ENCODE measurements around the gene TOP1. TPM values are rescaled to one million over a fixed set of nuclear protein-coding genes. Genes with fewer than 3 reads are reported as not detected.

Gene TOP1
- total RNA-seq, 4 donors from 2014 or later, result 27.6 to 70.6 (median 40.4) TPM

DNA sequence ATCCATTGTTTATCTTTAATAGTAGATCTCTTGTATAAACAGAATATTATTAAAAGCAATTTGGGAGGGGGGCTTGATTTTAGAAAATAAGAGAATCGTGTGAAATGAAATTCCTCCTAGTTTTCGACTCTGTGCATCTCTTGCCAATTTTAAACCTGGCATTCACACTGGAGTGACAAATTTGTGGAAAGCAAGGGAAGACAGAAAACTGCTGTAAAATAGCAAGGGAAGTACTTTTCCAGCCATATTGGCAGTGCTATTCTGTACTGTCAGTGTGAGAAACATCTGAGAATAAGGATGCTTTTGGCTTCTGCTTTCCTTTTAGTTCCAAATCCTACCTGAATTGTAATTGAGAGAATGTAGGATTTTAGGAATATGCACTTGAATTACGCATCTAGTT lies 40.2 kb downstream of the TOP1 start:
- no peak for ATAC-seq (ENCODE audit: low FRiP score)
- TF ChIP-seq, protein P1, sequence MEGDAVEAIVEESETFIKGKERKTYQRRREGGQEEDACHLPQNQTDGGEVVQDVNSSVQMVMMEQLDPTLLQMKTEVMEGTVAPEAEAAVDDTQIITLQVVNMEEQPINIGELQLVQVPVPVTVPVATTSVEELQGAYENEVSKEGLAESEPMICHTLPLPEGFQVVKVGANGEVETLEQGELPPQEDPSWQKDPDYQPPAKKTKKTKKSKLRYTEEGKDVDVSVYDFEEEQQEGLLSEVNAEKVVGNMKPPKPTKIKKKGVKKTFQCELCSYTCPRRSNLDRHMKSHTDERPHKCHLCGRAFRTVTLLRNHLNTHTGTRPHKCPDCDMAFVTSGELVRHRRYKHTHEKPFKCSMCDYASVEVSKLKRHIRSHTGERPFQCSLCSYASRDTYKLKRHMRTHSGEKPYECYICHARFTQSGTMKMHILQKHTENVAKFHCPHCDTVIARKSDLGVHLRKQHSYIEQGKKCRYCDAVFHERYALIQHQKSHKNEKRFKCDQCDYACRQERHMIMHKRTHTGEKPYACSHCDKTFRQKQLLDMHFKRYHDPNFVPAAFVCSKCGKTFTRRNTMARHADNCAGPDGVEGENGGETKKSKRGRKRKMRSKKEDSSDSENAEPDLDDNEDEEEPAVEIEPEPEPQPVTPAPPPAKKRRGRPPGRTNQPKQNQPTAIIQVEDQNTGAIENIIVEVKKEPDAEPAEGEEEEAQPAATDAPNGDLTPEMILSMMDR (IDR thresholded peaks at IDR 0.05), result no peak

DNA sequence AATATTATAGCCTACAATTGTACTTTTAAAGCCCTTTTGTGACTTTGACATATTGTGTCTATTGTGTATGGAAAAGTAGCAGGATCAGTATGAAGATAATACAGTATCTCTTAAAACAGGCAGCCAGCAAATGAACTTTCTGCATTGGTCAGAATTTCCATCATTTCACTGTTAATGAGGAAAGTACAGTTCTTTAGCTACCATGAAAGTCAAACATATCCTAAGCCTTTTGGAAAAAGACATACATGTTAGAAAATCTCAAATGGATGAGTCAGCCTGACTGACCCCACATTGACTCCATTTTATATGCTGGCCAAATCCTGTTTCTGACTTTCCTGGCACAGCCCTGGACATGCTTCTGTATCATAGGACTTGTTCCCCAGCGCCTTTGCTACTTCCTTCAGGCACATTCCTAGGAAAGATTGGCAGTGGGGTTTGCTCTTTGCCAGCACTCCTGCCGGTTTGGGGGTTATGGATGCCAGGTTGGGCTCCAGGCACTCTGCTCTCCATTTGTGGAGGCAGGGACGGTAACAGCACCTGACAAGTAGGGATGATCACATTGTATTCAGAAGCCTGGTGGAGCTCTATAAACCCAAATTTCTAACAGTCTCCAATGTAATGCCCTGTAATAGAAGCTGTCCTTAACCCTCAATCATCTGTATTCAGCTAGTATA lies 43.7 kb downstream of the TOP1 start:
- no peak for DNase-seq (ENCODE audit: low spot score)
- TF ChIP-seq, protein P1 (IDR thresholded peaks at IDR 0.05), result no peak
- ATAC-seq (ENCODE audit: low FRiP score), result peak; percentile 76

More for the DNA sequence above, 40.2 kb downstream of the TOP1 start:
- no peak for DNase-seq (ENCODE audit: low spot score)

DNA sequence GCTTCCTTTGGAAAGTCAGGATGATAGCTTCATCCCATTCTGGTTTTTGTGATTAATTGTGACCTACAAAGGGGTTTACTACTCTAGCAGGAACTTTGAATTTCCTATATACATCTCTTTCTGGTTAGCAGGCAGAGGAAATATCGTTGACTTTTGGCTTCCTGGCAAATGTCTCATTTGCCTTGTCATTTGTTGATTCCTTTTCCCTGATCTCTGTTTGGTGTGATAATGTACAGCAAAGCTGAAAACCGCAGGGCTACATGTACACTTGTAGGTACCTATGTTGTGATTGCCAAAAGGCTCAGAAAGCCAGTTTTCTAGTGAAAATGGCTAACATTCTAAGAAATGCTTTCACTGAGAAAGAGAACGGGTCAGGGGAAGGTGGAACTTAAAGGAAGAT lies 44.3 kb downstream of the TOP1 start:
- ATAC-seq (ENCODE audit: low FRiP score) (no peak), DNase-seq (ENCODE audit: low spot score) (no peak)
- TF ChIP-seq, protein P1 (IDR thresholded peaks at IDR 0.05), result no peak

DNA sequence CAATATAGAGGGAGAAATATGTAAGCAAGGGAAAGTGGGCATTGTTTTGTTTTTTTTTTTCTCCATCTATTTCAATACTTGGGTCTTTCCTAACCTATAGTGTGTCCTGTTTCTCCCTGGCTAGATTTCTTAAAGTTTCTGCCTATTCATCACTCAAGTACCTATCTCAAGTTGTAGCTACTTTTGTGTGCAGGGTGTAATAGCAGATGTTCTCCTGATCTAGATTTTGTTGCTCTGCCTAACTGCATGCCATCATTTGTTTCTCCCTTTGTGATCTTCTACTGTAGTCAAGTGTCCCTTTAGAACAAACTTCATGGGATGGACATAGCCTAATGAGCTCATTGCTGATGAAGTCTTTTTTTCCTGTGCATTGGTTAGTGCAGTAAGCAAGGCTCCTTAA lies 45.8 kb downstream of the TOP1 start:
- TF ChIP-seq, protein P1 (IDR thresholded peaks at IDR 0.05), result no peak
- DNase-seq (ENCODE audit: low spot score), result no peak
- ATAC-seq (ENCODE audit: low FRiP score), result no peak

DNA sequence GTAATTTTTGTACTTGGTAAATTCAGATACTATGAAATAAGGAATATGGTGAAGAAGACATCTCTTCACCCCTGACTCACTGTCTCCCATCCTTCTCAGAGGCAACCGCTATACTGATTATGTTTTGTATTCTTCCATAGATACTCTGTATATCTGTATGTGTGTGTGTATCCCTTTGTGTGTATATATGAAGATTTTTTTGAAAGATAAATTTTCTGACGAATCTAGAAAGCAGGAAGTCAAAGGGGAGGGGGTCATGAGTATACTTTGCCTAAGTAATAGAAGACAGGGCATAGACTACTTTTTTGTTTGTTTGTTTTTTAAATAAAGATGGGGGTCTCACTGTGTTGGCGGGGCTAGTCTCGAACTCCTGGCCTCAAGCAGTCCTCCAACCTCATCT lies 48.2 kb downstream of the TOP1 start:
- ATAC-seq (ENCODE audit: low FRiP score) (no peak), DNase-seq (ENCODE audit: low spot score) (no peak)
- TF ChIP-seq, protein P1 (IDR thresholded peaks at IDR 0.05), result no peak

DNA sequence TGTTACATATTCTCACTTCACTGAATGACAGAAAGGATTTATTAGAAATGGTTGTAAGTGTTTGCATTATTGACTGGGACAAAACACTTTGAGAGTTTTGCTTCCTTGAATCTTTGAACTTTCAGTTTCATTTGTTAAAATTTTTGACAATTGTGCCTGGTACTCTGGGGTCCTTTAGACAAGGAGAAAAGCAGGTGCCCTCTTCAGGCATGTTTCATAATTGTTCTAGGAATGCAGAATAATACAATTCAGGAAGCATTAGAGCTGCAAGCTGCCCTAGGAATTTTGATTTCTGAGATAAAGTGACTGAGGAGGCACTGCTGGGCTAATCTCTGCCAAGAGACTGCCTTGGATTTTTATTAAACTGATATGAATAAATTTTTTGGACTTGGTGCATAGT lies 49.7 kb downstream of the TOP1 start:
- ATAC-seq (ENCODE audit: low FRiP score) (peak; percentile 66), DNase-seq (ENCODE audit: low spot score) (no peak)
- TF ChIP-seq, protein P1 (IDR thresholded peaks at IDR 0.05), result no peak

DNA sequence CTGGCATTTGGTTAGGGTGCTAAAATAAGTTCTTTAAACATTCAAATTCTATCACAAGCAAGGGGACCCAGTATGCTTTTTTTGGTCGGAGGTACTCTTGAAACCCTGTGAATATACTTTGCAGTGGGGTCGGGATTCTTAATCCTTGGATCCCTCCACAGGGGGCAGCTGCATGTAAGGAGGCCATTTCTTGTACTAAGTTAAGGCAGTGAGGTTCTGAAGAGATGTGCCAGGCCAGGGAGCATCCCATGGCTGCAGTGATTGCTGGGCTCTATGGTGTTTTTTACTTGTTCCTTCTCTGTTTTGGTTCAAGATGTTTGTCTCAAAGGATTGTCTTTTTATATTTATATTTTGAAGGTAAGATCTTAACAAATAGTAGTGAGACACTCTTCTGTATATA lies 50.4 kb downstream of the TOP1 start:
- DNase-seq (ENCODE audit: low spot score) (no peak), ATAC-seq (ENCODE audit: low FRiP score) (no peak)
- TF ChIP-seq, protein P1 (IDR thresholded peaks at IDR 0.05), result no peak

Data from omental fat pad (tissue), 4 donors.